ENCODE results near the gene SEMA5A. TPM values are rescaled to one million over a fixed set of nuclear protein-coding genes. Genes with fewer than 3 reads are reported as not detected.

Gene SEMA5A
- polyA plus RNA-seq, 1 donor (not counting 4 experiments of a cell fraction or from before 2014, with no cell fraction given): 0.16 TPM

DNA sequence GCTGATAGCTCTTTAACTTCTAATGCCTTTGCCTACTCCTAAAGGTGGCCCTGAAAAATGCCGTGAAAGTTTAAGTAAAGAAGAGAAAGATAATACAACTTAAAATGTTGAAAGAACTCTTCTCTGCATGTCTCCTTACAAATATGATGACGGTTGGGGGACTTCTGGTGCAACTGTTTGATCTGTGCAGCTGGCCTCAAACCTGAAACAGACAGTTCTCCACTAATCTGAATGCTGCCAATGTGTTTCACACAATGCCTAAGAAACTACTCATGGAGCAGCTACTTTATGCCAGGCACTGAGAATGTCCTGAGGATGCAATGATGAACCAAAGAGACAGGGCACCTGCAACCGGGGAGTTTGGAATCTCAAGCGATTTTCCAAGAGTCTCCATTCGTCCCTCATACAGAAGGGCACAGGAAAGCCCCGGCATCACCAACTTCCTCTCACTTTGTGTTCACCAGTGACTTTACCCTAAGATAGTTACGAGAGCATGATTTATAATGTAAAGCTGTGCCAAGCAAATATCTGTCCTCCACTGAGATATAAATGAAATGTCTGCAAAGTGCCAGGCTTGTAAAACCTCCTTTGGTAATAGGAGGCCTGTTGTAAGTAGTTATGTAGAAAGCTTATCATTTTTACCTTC lies 455.4 kb downstream of the SEMA5A start:
- no peak for FAIRE-seq
- no peaks in the 10 kb centered on the region for H4K20me1 ChIP-seq (ENCODE audit: control insufficient read depth, extremely low read depth, insufficient read depth, low read length)

DNA sequence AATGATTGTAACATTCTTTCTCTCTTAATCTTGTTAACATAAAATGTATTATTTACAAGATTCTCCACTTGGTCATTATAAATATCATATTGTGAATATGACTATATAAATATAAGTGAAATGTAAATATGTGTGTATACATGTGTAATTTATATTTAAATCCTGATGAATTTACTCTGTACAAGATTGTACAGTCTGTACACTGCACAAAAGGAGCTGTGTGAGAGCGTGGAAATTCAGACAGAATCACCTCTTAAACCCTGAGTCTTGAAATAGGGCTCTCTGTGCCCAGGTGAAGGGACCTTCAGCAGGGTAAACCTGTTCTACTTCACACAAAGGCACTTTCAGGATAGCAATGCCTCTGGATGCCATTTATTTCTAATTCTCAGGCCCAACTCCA lies 456.0 kb downstream of the SEMA5A start:
- no peaks in the 10 kb centered on the region for H4K20me1 ChIP-seq (ENCODE audit: control insufficient read depth, extremely low read depth, insufficient read depth, low read length)
- H3K4me1 ChIP-seq (ENCODE audit: control insufficient read depth, extremely low read depth, insufficient read depth, low read length): no peaks in the 10 kb centered on the region
- DNase-seq (ENCODE audit: low read depth, low spot score) (no peak), FAIRE-seq (no peak)
- H3K9me1 ChIP-seq (ENCODE audit: control insufficient read depth, extremely low read depth, insufficient read depth, low read length): no peaks in the 10 kb centered on the region
- TF ChIP-seq, protein P1, sequence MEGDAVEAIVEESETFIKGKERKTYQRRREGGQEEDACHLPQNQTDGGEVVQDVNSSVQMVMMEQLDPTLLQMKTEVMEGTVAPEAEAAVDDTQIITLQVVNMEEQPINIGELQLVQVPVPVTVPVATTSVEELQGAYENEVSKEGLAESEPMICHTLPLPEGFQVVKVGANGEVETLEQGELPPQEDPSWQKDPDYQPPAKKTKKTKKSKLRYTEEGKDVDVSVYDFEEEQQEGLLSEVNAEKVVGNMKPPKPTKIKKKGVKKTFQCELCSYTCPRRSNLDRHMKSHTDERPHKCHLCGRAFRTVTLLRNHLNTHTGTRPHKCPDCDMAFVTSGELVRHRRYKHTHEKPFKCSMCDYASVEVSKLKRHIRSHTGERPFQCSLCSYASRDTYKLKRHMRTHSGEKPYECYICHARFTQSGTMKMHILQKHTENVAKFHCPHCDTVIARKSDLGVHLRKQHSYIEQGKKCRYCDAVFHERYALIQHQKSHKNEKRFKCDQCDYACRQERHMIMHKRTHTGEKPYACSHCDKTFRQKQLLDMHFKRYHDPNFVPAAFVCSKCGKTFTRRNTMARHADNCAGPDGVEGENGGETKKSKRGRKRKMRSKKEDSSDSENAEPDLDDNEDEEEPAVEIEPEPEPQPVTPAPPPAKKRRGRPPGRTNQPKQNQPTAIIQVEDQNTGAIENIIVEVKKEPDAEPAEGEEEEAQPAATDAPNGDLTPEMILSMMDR (optimal IDR thresholded peaks at IDR 0.05 in 1 of 3, IDR thresholded peaks at IDR 0.05 in 1 of 3, conservative IDR thresholded peaks at IDR 0.05 in 1 of 3; ENCODE audit: extremely low read depth in 1 of 3, insufficient read depth in 2 of 3, low read length in 3 of 3): no peak
- TF ChIP-seq EZH2 (IDR thresholded peaks at IDR 0.05; ENCODE audit: low read length): no peak
- no peaks in the 10 kb centered on the region for H3K36me3 ChIP-seq (ENCODE audit: control insufficient read depth in 2 of 2, extremely low read depth in 1 of 2, insufficient read depth in 2 of 2, low read length in 2 of 2)
- H3K9me3 ChIP-seq (ENCODE audit: control insufficient read depth, low read depth, low read length): no peaks in the 10 kb centered on the region
- H3K79me2 ChIP-seq (ENCODE audit: control insufficient read depth, insufficient read depth, low read length): no peaks in the 10 kb centered on the region
- H3K27ac ChIP-seq (ENCODE audit: control insufficient read depth, insufficient read depth, low read length): no peak overlapping the region
- dilution Hi-C loops (cut with MboI; ENCODE audit: extremely low pct_ligation_motif_present, low sequenced_read_pairs): no loop called here
- H3K9ac ChIP-seq (ENCODE audit: control insufficient read depth, extremely low read depth, insufficient read depth, low read length): no peak overlapping the region
- H2AFZ ChIP-seq (ENCODE audit: control insufficient read depth, low read length): no peak overlapping the region
- no peak overlapping the region for H3K4me3 ChIP-seq (ENCODE audit: control insufficient read depth in 2 of 3, extremely low read depth in 1 of 3, insufficient read depth in 2 of 3, low read depth in 1 of 3, low read length in 3 of 3)
- no peak overlapping the region for H3K4me2 ChIP-seq (ENCODE audit: control insufficient read depth, extremely low read depth, insufficient read depth, low read depth, low read length)
- H3K27me3 ChIP-seq (ENCODE audit: control insufficient read depth, extremely low read depth, insufficient read depth, low read length): no peaks in the 10 kb centered on the region

More for the DNA sequence above, 455.4 kb downstream of the SEMA5A start:
- DNase-seq (ENCODE audit: low read depth, low spot score): no peak
- H3K9me3 ChIP-seq (ENCODE audit: control insufficient read depth, low read depth, low read length): no peaks in the 10 kb centered on the region
- no peaks in the 10 kb centered on the region for H3K27me3 ChIP-seq (ENCODE audit: control insufficient read depth, extremely low read depth, insufficient read depth, low read length)
- H3K9me1 ChIP-seq (ENCODE audit: control insufficient read depth, extremely low read depth, insufficient read depth, low read length): no peaks in the 10 kb centered on the region
- H3K27ac ChIP-seq (ENCODE audit: control insufficient read depth, insufficient read depth, low read length): no peak overlapping the region
- no peak overlapping the region for H3K4me2 ChIP-seq (ENCODE audit: control insufficient read depth, extremely low read depth, insufficient read depth, low read depth, low read length)
- no peak overlapping the region for H3K9ac ChIP-seq (ENCODE audit: control insufficient read depth, extremely low read depth, insufficient read depth, low read length)
- no peak overlapping the region for H3K4me3 ChIP-seq (ENCODE audit: control insufficient read depth in 2 of 3, extremely low read depth in 1 of 3, insufficient read depth in 2 of 3, low read depth in 1 of 3, low read length in 3 of 3)
- H3K79me2 ChIP-seq (ENCODE audit: control insufficient read depth, insufficient read depth, low read length): no peaks in the 10 kb centered on the region
- H2AFZ ChIP-seq (ENCODE audit: control insufficient read depth, low read length): no peak overlapping the region
- no peak for TF ChIP-seq EZH2 (IDR thresholded peaks at IDR 0.05; ENCODE audit: low read length)
- TF ChIP-seq, protein P1 (optimal IDR thresholded peaks at IDR 0.05 in 1 of 3, IDR thresholded peaks at IDR 0.05 in 1 of 3, conservative IDR thresholded peaks at IDR 0.05 in 1 of 3; ENCODE audit: extremely low read depth in 1 of 3, insufficient read depth in 2 of 3, low read length in 3 of 3): no peak
- H3K36me3 ChIP-seq (ENCODE audit: control insufficient read depth in 2 of 2, extremely low read depth in 1 of 2, insufficient read depth in 2 of 2, low read length in 2 of 2): no peaks in the 10 kb centered on the region
- H3K4me1 ChIP-seq (ENCODE audit: control insufficient read depth, extremely low read depth, insufficient read depth, low read length): no peaks in the 10 kb centered on the region
- dilution Hi-C loops (cut with MboI; ENCODE audit: extremely low pct_ligation_motif_present, low sequenced_read_pairs): no loop called here

All from keratinocyte (primary cell).